Pancreas (tissue), 10 donors: Measurements from ENCODE around the gene OR4M1. TPM values are rescaled to one million over a fixed set of nuclear protein-coding genes. Genes with fewer than 3 reads are reported as not detected.
A peak's percentile ranks its signal among the peaks of the same experiment; 100 is the strongest.
"Not testable (repeated sequence)": the region's sequence is repeated elsewhere in the genome, so short reads cannot be mapped to it uniquely, and the experiment has no call there.

Experiments
- ATAC-seq, 4 donors: fragments of 200-7000 bp; cut with Tn5 transposase; one replicate each; pipeline versions ENCODE4 v1.8.0 to v1.9.1; 2020; ENCODE audit warnings: mild to moderate bottlenecking in 4 of 4, moderate library complexity in 4 of 4
- DNase-seq, 6 donors: peaks; one replicate each; pipeline ENCODE4 v3.0.0-alpha.2; 2020
- FAIRE-seq: peaks from 2 replicates; lab custom pipeline; 2012; peaks lifted over from hg19 to GRCh38; lab: Jason Lieb, UNC
- H3K27ac ChIP-seq, 4 donors: fragments of 200-600 bp; sonication (generic); 1 replicate in 3 of 4; 2 replicates in 1 of 4; pipeline versions ENCODE4 v1.5.0 to v1.8.0; 2020
- H3K27me3 ChIP-seq, 4 donors: fragments of 200-600 bp; one replicate each; pipeline ENCODE4 v1.8.0; 2021
- H3K36me3 ChIP-seq, 3 donors: fragments of 200-600 bp; sonication (generic) in 1 of 3; one replicate each; pipeline versions ENCODE4 v1.5.0 to v1.8.0; 2020 to 2021
- H3K4me1 ChIP-seq, 3 donors: fragments of 200-600 bp; one replicate each; pipeline ENCODE4 v1.8.0; 2021
- H3K4me3 ChIP-seq, 4 donors: fragments of 200-600 bp; sonication (generic) in 2 of 4; one replicate each; pipeline versions ENCODE4 v1.5.0 to v1.8.0; 2020 to 2021
- H3K9me3 ChIP-seq, 4 donors: fragments of 200-600 bp; one replicate each; pipeline ENCODE4 v1.8.0; 2021
- CTCF ChIP-seq, 4 donors: fragments of 200-600 bp; sonication (generic) in 3 of 4; IDR thresholded peaks; one replicate each; pipeline versions ENCODE4 v1.5.0 to v1.8.0; 2021; ENCODE audit warnings: antibody characterized with exemption in 4 of 4
- WGBS, 2 donors: extraction: QIAGEN DNeasy Blood & Tissue Kit; methylation state at CpG; one replicate each; pipeline ENCODE4 v1.1.7; 2013; 5-methylcytosine and 5-hydroxymethylcytosine counted together
- intact Hi-C, 3 donors: fragments of 100-400 bp; cut with DNase I; formaldehyde crosslinking; loops; one replicate each; pipeline versions ENCODE4 v1.11.1 to v1.14.2; 2022
- polyA plus RNA-seq, 2 donors: library from polyadenylated mRNA; stranded (reverse); fragments of 200-250 nt; gene quantifications; one replicate each; pipeline ENCODE4 v1.2.3, GENCODE V29; 2013
- total RNA-seq, 6 donors: library from RNA; stranded (reverse); fragmentation: NEBNext Ultra II Directional in 4 of 6; extraction: Animal tissue kit (Norgen Biotek cat#: 25700) in 4 of 6; gene quantifications; one replicate each; pipeline versions ENCODE4 v1.2.1 to v1.2.4, GENCODE V29; 2021 to 2023
- donor health status: healthy with polysubstance abuse.
- donor health status: DM: no; HTN: no; CAD: no; lungs with moderate emphysema.
- donor health status: DM: no; HTN: no; CAD: no.
- donor health status: control.
- donor health status: control.
- donor health status: Bipolar disorder and iron deficiency.
- donor health status: DM: yes; HTN: yes; CAD: no.
- donor health status: DM: no; HTN: no; CAD: no.
- donor health status: DM: no; HTN: no; CAD: no.
- donor health status: DM: yes; HTN: yes; CAD: no.

Gene OR4M1
- total and polyA plus RNA-seq, 8 donors: not detected

- FAIRE-seq: no peak
- ATAC-seq: peak in 1 of 4 donors; percentile 19
- H3K9me3 ChIP-seq: no peaks in the 10 kb centered on the region
- TF ChIP-seq CTCF (IDR thresholded peaks at IDR 0.05): no peak
- peak in 1 of 6 donors; percentile 70 for DNase-seq
- no peaks in the 10 kb centered on the region for H3K4me1 ChIP-seq
- H3K4me3 ChIP-seq: no peak overlapping the region
- intact Hi-C loops: no loop called here
- H3K27ac ChIP-seq: no peak overlapping the region
- WGBS, 2 donors: 69 to 77% methylated on average over 5 of the region's 5 CpGs
- H3K36me3 ChIP-seq: no peaks in the 10 kb centered on the region
- H3K27me3 ChIP-seq: no peaks in the 10 kb centered on the region
Observed at GRCh38 chr14:19799880-19800279, 26.6 kb downstream of the OR4M1 start.

GRCh38 chr14:19800282-19801117 is 27.2 kb downstream of the OR4M1 start:
- H3K36me3 ChIP-seq: no peaks in the 10 kb centered on the region
- no peak overlapping the region for H3K4me3 ChIP-seq
- intact Hi-C loops: no loop called here
- FAIRE-seq (no peak), DNase-seq (peak in 1 of 6 donors; percentile 69), ATAC-seq (peak in 2 of 4 donors; percentile 17 to 29)
- no peaks in the 10 kb centered on the region for H3K4me1 ChIP-seq
- H3K27ac ChIP-seq: no peak overlapping the region
- no peaks in the 10 kb centered on the region for H3K9me3 ChIP-seq
- WGBS, 2 donors: 66 to 70% methylated on average over 17 of the region's 17 CpGs
- no peaks in the 10 kb centered on the region for H3K27me3 ChIP-seq
- no peak for TF ChIP-seq CTCF (IDR thresholded peaks at IDR 0.05)

DNA sequence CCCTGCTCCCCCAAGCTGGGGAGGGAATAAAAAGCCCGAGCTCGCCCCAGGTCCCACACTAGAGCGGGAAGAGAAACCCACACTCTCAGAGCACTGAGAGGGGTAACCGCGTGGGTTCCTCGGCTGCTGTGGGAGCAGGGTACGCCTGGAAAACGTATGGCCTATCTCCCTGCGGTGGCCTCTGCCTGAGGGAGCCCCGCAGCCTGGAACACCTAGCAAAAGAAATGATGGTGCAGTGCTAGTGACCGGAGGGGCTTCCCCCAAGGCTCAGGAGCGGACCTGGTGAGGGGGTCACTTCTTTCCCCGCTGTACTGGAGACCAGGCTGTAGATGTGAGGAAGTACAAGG is 27.8 kb downstream of the OR4M1 start:
- FAIRE-seq (no peak), DNase-seq (no peak), ATAC-seq (peak in 2 of 4 donors; percentile 15 to 21)
- WGBS, 2 donors: 53 to 69% methylated on average over 13 of the region's 13 CpGs
- H3K4me1 ChIP-seq: no peaks in the 10 kb centered on the region
- no peak overlapping the region for H3K4me3 ChIP-seq
- H3K27ac ChIP-seq: no peak overlapping the region
- no peaks in the 10 kb centered on the region for H3K9me3 ChIP-seq
- no peaks in the 10 kb centered on the region for H3K27me3 ChIP-seq
- no peaks in the 10 kb centered on the region for H3K36me3 ChIP-seq
- intact Hi-C loops: no loop called here
- TF ChIP-seq CTCF (IDR thresholded peaks at IDR 0.05): no peak

- H3K9me3 ChIP-seq, H3K27me3 ChIP-seq, intact Hi-C loops, ATAC-seq, H3K36me3 ChIP-seq, H3K27ac ChIP-seq, H3K4me3 ChIP-seq, FAIRE-seq, DNase-seq, H3K4me1 ChIP-seq: not testable (repeated sequence)
- WGBS, 2 donors: 40 to 78% methylated on average over 1 of the region's 1 CpG
Observed at GRCh38 chr14:19803470-19803869, 30.2 kb downstream of the OR4M1 start, which contains the start of gene OR4N2. Gene OR4N2, plus strand, starts transcription at chr14:19803770. Its CDS starts 23,679 bp downstream, at chr14:19827449.

- WGBS, 2 donors: 29 to 37% methylated on average over 4 of the region's 4 CpGs
- H3K4me1 ChIP-seq, H3K9me3 ChIP-seq, H3K4me3 ChIP-seq, H3K27ac ChIP-seq, DNase-seq, ATAC-seq, intact Hi-C loops, H3K27me3 ChIP-seq, H3K36me3 ChIP-seq: not testable (repeated sequence)
- FAIRE-seq: peak; percentile 32
Observed at GRCh38 chr14:19813171-19813920, 40.0 kb downstream of the OR4M1 start.

DNA sequence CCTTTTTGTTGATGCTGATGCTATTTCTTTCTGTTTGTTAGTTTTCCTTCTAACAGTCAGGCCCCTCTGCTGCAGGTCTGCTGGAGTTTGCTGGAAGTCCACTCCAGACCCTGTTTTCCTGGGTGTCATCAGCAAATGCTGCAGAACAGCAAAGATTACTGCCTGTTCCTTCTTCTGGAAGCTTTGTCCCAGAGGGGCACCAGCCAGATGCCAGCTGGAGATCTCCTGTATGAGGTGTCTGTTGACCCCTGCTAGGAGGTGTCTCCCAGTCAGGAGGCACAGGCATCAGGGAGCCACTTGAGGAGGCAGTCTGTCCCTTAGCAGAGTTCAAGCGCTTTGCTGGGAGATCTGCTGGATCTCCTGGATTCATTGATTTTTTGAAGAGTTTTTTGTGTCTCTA is 46.6 kb downstream of the OR4M1 start:
- H3K9me3 ChIP-seq, H3K27ac ChIP-seq, DNase-seq, H3K36me3 ChIP-seq, FAIRE-seq, H3K4me1 ChIP-seq, ATAC-seq, H3K4me3 ChIP-seq, intact Hi-C loops, H3K27me3 ChIP-seq: not testable (repeated sequence)
- WGBS, 2 donors: 41 to 78% methylated on average over 1 of the region's 1 CpG

DNA sequence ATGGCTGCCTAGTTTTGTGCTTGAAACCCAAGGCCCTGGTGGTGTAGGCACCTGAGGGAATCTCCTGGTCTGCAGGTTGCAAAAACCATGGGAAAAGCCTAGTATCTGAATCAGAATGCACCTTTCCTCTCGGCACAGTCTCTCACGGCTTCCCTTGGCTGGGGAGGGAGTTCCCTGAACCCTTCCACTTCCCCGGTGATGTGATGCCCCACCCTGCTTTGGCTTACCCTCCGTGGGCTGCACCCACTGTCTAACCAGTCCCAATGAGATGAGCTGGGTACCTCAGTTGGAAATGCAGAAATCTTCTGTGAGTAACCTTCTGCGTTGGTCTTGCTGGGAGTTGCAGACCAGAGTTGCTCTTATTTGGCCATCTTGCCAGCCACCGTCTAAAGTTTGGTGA is 47.7 kb downstream of the OR4M1 start:
- ATAC-seq, H3K36me3 ChIP-seq, H3K27me3 ChIP-seq, H3K4me3 ChIP-seq, H3K4me1 ChIP-seq, FAIRE-seq, H3K27ac ChIP-seq, H3K9me3 ChIP-seq, intact Hi-C loops, DNase-seq: not testable (repeated sequence)
- 47 to 49% methylated on average over 6 of the region's 6 CpGs for WGBS, 2 donors
